ENCODE results near the gene NUF2.
"Not testable (repeated sequence)": the region's sequence is repeated elsewhere in the genome, so short reads cannot be mapped to it uniquely, and the experiment has no call there.

Gene NUF2

DNA sequence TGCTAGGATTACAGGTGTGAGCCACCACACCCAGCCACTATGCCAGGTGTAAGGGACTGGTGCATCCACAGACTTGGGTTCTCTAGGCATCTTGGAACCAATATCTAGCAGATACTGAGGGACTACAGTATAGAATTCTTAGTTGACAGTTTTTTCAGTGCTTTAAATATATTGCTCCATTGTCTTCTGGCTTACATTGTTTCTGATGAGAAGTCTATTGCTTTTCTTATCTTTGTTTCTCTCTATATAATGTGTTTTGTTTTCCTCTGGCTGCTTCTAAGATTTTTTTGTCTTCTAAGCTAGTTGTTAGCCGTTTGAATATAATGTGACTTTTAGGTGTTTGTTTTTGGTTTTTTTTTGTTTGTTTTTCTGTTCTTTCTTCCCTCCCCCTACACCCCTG, 13.5 kb downstream of the NUF2 start:
- DNase-seq (ENCODE audit: low read depth): no peak

- DNase-seq (ENCODE audit: low read depth): no peak
These were observed 15.9 kb downstream of the NUF2 start for GRCh38 chr1:163337631-163338030.

GRCh38 chr1:163346326-163346870, 24.6 kb downstream of the NUF2 start:
- DNase-seq (ENCODE audit: low read depth): no peak

GRCh38 chr1:163347106-163347505, 25.4 kb downstream of the NUF2 start:
- no peak for DNase-seq (ENCODE audit: low read depth)

DNA sequence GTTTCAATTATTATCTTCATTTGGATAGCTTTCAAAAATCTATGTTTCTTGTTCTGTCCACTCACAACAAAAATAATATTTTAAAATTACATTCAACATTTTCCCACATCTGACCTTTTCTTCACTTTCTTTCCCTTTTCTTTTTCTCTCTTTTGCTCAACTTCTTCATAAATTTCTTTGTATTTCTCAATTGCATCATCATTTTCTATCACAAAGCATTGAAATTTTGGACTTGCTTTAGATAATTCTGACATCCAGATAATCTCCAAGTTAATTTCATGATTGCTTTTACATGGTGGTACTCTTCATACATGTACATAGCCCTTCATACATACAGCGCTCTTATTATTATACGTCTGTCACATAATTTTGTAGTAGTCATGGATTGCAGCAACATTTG, 30.2 kb downstream of the NUF2 start:
- DNase-seq (ENCODE audit: low read depth): no peak

GRCh38 chr1:163357378-163357777, 35.6 kb downstream of the NUF2 start:
- no peak for DNase-seq (ENCODE audit: low read depth)

DNA sequence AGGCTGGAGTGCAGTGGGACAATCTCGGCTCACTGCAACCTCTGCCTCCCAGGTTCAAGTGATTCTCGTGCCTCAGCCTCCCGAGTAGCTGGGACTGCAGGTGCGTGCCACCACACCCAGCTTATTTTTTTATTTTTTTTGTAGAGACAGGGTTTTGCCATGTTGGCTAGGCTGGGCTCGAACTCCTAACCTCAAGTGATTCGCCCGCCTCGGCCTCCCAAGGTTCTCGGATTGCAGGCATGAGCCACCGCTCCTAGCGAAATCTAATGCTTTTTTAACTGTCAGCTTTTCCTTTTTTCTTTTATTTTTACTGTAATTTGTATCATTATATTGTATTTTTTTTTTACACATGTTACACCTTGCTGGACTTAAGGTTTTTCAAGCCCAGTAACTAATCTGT, 36.4 kb downstream of the NUF2 start:
- not testable (repeated sequence) for DNase-seq (ENCODE audit: low read depth)

DNA sequence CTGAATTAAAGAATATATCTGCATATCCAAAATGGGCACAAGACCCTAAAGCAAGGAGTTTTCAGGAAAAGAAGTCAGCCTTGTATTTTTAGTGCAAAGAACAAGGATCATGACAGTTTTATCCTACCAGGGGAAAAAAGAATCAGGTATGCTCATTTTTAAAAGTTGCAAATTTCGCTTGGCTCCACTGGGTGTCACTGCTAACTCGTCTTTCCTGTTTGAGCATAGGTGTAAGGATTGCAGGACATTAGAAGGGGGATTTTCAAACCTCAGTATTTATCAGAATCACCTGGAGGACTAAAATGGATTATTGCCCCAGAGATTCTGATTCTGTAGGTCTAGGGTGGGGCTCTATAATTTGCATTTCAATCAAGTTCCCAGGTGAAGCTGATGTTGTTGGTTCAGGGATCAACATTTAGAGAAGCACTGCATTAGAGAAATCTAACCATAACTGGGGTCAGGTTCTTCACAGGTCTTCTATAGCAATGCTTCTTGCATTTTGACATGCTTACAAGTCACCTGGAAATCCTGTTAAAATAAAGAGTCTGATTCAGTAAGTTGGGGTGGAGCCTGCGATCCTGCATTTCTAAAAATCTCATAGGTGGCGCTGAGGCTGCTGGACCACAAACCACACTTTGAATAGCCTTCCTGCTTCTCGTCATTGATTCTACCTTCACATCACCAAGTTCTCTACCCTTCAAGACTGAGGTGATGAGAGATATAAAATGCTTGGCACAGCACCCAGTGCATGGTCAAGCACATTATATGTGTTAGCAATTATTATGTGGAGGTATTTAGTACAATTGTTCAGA, 39.6 kb downstream of the NUF2 start:
- DNase-seq (ENCODE audit: low read depth): no peak

DNA sequence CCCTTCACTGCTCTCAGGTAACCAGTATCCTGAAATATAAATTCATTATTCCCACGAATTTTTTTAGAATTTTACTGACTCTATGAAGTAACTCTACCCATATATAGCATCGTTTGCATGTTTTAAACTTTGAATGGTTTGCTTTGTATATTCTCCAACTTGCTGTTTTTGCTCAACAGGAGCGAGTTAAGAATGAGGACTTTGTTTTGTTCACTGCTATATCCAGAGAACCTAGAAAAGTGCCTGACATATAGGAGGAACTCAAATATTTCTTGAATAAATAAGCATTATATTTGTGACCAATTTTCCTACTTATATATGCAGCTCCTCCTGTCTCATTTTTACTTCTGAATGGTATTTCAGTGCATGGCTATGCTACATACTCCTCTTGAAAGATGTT, 43.4 kb downstream of the NUF2 start:
- DNase-seq (ENCODE audit: low read depth): no peak

GRCh38 chr1:163366555-163366954, 44.8 kb downstream of the NUF2 start:
- no peak for DNase-seq (ENCODE audit: low read depth)

DNA sequence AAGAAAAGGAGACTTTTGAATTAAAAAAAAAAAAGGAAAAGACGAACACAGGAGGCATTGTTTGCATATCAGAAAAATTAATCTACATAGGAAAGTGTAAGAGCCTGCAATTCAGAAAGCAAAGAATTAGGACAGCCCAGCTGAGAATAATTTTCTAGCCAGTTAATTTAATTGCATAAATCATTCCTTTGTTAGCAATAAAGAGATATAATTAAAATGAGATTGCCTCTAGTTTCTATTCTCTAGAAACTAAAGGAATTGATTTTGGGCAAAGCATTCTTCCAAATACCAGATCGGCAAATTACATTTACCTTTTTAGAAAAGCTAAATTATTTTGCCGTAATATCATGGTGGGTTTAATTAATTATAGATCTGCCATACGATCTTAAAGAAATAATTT, 46.0 kb downstream of the NUF2 start:
- no peak for DNase-seq (ENCODE audit: low read depth)

- no peak for DNase-seq (ENCODE audit: low read depth)
These were observed 50.8 kb downstream of the NUF2 start for GRCh38 chr1:163372576-163372975.

DNA sequence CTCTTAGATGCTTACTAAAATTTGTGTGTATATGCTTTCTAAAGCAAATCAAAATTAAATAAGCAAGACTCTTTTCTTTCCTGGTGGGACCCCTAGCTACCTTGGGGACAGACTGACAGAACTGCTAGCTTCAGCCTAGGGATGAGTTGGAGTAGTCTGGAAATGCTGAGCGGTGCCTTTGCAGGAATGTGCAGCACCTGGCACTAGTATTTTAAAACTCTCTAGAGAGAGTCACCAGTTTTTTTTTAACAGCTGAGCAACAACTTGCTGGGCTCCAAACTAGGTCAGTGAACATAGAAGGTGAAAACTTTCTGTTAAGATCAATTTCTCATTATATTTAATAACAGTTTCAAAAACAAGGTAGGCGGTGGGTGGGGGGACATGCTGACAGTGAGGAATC, 56.8 kb downstream of the NUF2 start:
- DNase-seq (ENCODE audit: low read depth): no peak

DNA sequence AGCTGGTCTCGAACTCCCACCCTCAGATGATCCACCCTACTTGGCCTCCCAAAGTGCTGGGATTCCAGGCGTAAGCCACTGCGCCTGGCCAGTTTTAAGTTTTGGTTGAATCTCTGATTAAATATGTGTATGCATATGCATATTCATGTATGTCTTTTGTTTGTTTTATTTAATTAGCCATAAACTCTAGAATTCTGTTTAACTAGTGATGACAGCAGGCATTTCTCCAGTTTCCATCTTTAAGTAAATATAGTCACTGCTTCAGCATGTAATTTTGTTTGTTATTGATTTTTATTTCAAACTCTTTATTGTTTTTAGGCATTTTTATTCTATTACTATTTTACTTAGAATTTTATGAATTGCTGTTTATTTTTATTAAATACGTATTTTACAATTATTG, 58.0 kb downstream of the NUF2 start:
- no peak for DNase-seq (ENCODE audit: low read depth)

- DNase-seq (ENCODE audit: low read depth): no peak
These were observed 59.9 kb downstream of the NUF2 start for GRCh38 chr1:163381487-163382184.

- no peak for DNase-seq (ENCODE audit: low read depth)
These were observed 60.6 kb downstream of the NUF2 start for GRCh38 chr1:163382395-163382794.

GRCh38 chr1:163387146-163387545, 65.4 kb downstream of the NUF2 start:
- DNase-seq (ENCODE audit: low read depth): no peak

DNA sequence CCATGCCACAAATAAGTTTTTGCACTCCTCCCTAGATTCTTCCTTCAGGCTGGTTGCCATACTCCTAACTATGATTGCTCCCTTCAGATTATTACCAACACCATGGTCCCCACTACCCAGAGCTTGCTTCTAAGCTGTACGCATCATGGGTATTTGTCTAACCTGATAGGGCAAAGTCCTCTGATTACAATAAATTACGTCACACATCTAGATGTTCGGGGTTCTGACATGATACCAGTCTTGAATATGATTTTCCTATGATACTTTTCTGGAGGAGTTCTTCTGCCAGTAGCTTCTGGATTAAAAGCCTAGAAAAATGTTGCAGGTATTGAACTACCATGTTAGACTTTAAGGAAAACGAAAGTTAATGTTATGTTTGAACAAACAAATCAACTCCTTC, 67.2 kb downstream of the NUF2 start:
- no peak for DNase-seq (ENCODE audit: low read depth)

DNA sequence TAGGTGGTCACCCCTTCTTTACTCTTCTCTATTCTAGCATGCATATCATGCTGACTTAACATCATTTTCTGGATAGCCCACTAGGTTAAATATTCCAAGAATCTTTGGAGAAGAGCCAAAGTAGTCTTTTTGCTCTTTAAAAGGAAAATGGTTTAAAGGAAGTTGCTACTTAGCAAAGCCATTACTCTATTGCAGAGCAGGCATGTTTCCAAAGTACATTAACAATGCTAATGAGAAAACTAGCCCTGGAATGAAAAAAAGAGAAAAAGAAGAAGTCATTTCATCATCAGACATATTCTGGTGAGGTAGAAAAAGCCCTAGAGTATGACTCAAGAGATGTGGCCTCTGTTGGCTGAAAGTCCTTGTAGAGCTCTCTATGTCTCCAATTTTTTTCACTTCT, 74.0 kb downstream of the NUF2 start:
- DNase-seq (ENCODE audit: low read depth): no peak

DNA sequence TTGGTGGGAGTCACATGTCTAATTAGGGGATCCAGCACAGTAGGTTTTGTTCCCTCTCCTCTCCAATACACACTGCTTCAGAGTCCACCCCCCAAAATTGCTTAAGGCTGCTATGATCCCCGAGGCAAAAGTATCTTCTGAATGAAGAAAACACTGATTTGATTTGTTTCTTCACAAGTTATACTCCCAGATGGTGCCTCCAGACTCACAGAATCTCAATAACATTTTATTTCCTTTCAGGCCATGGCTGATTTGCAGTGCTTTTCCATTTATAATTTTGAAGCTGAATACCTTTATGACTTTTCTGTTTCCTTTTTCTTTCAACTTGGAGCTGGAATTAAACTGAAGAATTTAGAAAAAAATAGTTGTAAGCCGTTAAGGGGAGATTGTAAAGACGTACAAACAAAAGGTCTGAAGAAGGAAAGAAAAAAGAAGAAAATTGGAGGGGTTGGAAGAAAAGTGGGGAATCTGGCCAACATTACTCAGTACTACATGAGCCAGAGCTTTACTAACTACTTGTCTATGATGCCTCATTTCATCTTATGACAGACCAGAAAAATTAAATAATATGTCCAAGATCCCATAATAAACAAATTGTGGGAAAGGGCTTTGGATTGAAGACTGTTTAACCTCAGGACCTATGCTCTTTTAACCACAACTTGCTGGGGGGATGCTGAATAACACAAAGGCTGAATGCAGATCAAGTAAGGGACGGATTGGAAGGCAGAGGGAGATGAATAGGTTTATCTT, 75.9 kb downstream of the NUF2 start:
- DNase-seq (ENCODE audit: low read depth): no peak

DNA sequence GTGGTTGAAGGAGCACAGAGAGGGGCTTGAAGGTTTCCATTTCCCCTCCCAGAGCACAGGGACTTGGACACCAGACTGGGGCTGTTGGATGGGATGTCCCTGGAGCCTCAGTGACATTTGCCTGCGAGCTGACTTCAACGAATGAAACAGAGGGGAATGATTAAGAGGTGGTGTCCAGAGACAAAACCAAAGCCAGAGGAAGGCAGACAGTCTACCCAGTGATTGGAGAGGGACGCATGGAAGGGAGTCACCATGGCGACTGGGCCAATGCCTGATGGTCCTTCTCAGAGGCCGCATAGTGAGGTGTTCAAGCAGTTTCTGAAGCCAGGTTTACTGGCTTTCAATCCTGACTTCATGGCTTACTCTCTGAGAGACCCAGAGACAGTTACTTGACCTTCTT, 77.2 kb downstream of the NUF2 start:
- DNase-seq (ENCODE audit: low read depth): no peak

DNA sequence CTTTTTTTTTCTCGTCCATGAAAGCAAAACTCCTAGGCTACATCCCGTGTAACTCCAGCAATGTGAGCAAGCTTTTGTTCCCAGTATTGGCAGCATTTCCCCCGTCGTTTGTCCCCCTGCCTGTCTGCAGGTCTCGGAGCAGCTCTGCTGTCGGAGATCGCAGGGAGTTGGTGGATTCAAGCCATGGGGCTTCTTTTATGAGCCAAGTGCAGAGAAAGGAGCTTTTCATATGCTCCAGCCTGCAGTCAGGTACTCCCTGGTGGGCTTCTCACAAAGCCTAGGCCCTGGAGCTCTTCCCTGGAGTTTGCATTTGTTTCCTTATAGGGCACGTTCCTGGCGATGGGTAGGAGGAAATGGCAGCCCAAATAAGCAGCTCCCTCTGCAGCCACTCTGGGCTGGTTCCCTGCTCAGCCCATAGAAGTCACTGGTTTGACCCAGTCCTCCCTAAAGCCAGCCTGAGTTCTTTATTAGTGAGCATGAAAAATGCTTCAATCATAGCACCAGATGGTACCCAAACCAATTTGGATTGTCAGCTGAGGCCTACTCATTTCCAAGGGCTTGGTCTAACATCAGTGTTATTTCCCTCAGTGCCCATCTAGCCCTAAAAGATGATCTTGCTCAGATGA, 78.3 kb downstream of the NUF2 start:
- DNase-seq (ENCODE audit: low read depth): no peak
